Measurements from ENCODE around the gene EP400.

The EP400 gene

DNA sequence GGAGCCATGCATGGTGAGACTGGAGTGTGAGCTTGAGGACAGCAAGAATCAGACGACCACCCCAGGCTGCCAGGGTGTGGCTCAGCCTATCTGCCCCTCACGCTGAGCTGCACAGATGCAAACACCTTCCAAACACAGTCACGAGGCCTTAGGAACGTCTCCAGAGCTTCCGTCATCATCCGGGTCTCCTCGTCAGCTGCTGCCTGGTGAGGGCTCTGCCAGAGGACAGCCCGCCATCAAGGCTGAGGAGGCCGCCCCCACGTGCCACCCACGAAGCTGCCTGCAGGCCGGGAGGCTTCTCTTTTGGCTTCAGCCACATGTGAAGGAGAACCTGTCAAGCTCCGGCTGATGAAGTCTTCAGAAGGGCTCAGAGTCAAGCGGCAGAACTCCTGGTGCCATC is 180.9 kb downstream of the EP400 start:
- no peak for DNase-seq
